ENCODE measurements around the gene ENTPD2.

DNA sequence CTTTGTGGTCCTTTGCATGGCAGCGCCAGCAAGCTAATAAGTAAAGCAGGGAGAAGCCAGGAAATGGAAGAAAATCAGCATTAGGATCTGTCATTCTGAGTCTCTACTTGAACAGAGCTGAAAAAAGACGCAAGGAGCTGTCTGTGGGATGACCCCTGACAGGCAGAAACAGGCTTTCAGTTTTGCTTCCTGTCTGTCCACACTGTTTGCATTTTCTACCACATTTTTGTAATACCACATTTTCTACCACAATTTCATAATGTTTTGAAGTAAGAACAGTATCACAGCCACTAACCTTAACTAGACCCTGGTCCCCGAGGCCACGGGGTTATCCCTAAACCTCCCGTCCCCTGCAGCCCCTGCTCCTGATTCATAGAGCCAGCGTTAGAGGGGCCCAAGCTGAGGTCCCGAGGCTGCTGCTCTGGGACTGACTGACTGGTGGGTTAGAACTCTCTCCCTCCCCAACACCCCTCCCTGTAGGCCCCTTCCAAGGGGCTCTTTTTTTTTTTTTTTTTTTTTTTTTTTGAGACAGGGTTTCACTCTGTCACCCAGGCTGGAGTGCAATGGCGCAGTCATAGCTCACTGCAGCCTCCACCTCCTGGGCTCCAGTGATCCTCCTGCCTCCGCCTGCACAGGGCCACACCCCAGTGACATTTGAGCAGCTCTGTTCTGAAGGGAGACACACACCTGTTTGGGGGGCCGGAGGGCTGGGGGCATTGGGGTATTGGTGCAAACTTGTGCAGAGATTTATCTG lies 53.5 kb downstream of the ENTPD2 start:
- TF ChIP-seq, protein P1, sequence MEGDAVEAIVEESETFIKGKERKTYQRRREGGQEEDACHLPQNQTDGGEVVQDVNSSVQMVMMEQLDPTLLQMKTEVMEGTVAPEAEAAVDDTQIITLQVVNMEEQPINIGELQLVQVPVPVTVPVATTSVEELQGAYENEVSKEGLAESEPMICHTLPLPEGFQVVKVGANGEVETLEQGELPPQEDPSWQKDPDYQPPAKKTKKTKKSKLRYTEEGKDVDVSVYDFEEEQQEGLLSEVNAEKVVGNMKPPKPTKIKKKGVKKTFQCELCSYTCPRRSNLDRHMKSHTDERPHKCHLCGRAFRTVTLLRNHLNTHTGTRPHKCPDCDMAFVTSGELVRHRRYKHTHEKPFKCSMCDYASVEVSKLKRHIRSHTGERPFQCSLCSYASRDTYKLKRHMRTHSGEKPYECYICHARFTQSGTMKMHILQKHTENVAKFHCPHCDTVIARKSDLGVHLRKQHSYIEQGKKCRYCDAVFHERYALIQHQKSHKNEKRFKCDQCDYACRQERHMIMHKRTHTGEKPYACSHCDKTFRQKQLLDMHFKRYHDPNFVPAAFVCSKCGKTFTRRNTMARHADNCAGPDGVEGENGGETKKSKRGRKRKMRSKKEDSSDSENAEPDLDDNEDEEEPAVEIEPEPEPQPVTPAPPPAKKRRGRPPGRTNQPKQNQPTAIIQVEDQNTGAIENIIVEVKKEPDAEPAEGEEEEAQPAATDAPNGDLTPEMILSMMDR (IDR thresholded peaks at IDR 0.05) = no peak
- TF ChIP-seq POLR2A (IDR thresholded peaks at IDR 0.05) = no peak

Data from uterus (tissue), 2 donors.